Activated CD8-positive, alpha-beta T cell treated with anti-CD3 and anti-CD28 coated beads for 36 hours (primary cell): ENCODE measurements around the gene DNAAF8. TPM values are rescaled to one million over a fixed set of nuclear protein-coding genes. Genes with fewer than 3 reads are reported as not detected.

ENCODE experiments used
- ATAC-seq: fragments of 200-7000 bp; cut with Tn5 transposase; one replicate; pipeline ENCODE4 v1.10.0; 2021; ENCODE audit warnings: mild to moderate bottlenecking, moderate library complexity
- CTCF ChIA-PET: fragments of 350-600 bp; sonication (Branson Sonifier 250); formaldehyde crosslinking; loops from one replicate; lab custom pipeline; 2021; ENCODE audit warnings: antibody characterized with exemption; lab: Charles Lee
- POLR2A ChIA-PET: fragments of 350-600 bp; sonication (Branson Sonifier 250); formaldehyde crosslinking; loops from one replicate; lab custom pipeline; 2021; ENCODE audit warnings: antibody characterized with exemption; lab: Charles Lee
- DNase-seq: peaks from one replicate; pipeline ENCODE4 v3.0.0-alpha.2; 2020
- H3K27ac Mint-ChIP-seq: one replicate; pipeline ENCODE4 v1.8.0; 2021; ENCODE audit warnings: mild to moderate bottlenecking, mixed read lengths
- H3K27me3 Mint-ChIP-seq: one replicate; pipeline ENCODE4 v1.8.0; 2021; ENCODE audit warnings: mixed read lengths
- H3K36me3 Mint-ChIP-seq: one replicate; pipeline ENCODE4 v1.8.0; 2021; ENCODE audit warnings: low read depth, mixed read lengths
- H3K4me1 Mint-ChIP-seq: one replicate; pipeline ENCODE4 v1.8.0; 2021; ENCODE audit warnings: low read depth, mixed read lengths
- H3K4me3 Mint-ChIP-seq: one replicate; pipeline ENCODE4 v1.8.0; 2021; ENCODE audit warnings: mild to moderate bottlenecking, moderate library complexity, mixed read lengths
- H3K9me3 Mint-ChIP-seq: one replicate; pipeline ENCODE4 v1.8.0; 2021; ENCODE audit warnings: mixed read lengths
- intact Hi-C: fragments of 100-400 bp; cut with micrococcal nuclease; formaldehyde crosslinking; loops from one replicate; pipeline ENCODE4 v1.10.0; 2022
- total RNA-seq, 2 experiments: library from RNA; stranded (reverse); gene quantifications; one replicate each; pipeline ENCODE4 v1.2.3, GENCODE V29; 2021
- TF ChIP-seq, protein P1 (sequence below): fragments of 200-600 bp; IDR thresholded peaks from one replicate; pipeline ENCODE4 v1.8.0; 2022; ENCODE audit warnings: antibody characterized with exemption, mild to moderate bottlenecking

Gene DNAAF8
- under 1 TPM; 0.18 to 0.38 TPM for total RNA-seq

DNA sequence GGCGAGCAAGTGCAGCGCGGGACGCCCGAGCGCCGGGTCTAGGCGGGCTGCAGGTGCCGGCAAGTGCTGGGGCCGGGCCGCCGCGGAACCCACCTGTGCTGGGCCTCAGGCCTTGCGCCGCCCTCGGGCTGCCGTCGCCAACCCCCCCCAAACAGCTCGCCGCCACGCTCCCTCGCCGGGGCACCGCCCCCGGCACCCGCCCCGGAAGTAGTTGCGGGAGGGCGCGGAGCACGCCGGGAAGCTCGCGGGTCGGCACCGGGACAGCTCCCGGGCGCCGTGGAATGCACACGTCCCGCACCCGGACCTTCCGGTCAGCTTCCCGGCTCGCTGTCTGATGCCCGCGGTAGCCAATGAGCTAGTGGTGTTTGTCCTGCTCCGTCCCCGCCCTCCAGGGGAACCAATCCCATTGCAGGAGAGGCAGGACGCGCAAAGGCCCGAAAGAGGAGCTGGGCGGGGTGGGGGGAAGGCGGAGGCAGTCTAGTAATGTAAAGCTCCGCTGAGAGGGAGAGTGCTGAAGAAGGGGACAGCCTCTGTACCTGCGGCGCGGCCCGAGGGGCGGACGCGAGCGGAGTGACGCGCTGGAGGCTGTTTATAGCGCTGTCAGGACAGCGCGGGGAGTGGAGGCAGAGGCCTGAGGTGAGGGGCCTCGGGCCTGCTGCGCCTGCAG is at the start of gene DNAAF8, which contains the start of gene ANKS3:
Gene DNAAF8, plus strand, starts transcription at position 475 of the 667 bp plus-strand sequence. CDS start 1,978 bp downstream, outside the sequence.
Gene ANKS3, minus strand, starts transcription at position 209 of the 667 bp plus-strand sequence. CDS start 4,122 bp downstream, outside the sequence.
- TF ChIP-seq, protein P1, sequence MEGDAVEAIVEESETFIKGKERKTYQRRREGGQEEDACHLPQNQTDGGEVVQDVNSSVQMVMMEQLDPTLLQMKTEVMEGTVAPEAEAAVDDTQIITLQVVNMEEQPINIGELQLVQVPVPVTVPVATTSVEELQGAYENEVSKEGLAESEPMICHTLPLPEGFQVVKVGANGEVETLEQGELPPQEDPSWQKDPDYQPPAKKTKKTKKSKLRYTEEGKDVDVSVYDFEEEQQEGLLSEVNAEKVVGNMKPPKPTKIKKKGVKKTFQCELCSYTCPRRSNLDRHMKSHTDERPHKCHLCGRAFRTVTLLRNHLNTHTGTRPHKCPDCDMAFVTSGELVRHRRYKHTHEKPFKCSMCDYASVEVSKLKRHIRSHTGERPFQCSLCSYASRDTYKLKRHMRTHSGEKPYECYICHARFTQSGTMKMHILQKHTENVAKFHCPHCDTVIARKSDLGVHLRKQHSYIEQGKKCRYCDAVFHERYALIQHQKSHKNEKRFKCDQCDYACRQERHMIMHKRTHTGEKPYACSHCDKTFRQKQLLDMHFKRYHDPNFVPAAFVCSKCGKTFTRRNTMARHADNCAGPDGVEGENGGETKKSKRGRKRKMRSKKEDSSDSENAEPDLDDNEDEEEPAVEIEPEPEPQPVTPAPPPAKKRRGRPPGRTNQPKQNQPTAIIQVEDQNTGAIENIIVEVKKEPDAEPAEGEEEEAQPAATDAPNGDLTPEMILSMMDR = no peak
- Mint-ChIP-seq H3K27me3 (no peaks in the 10 kb centered on the region), H3K9me3 (no peaks in the 10 kb centered on the region), H3K4me3 (peak within 1 kb of the TSS; percentile 88), H3K4me1 (peaks cover 16% of the 10 kb centered on the region), H3K36me3 (peaks cover 5% of the 10 kb centered on the region), H3K27ac (peak within 1 kb of the TSS; percentile 75)
- ChIA-PET POLR2A (interaction anchor here (0.7 to 1.9 kb wide), 9 partner anchors 9 to 41 kb away, joined by 3 to 10 read pairs (median 4); partner anchors contain the start of genes NUDT16L1 and ZNF500), CTCF (interaction anchor here (0.8 to 2.1 kb wide), 8 partner anchors 26 to 222 kb away, joined by 3 to 12 read pairs (median 5); partner anchors contain the start of gene MGRN1)
- peak; percentile 81 for ATAC-seq
- peak; percentile 86 for DNase-seq
- intact Hi-C loops = no loop called here

- ChIA-PET POLR2A (interaction anchor here (1.6 kb wide), 1 partner anchor 9 kb away, joined by 4 read pairs; the partner anchor contains the start of gene NUDT16L1), CTCF (no interaction called here)
- Mint-ChIP-seq H3K36me3 (peaks cover 12% of the 10 kb centered on the region), H3K4me1 (peaks cover 7% of the 10 kb centered on the region), H3K9me3 (no peaks in the 10 kb centered on the region), H3K4me3 (no peak overlapping the region), H3K27ac (no peak overlapping the region), H3K27me3 (no peaks in the 10 kb centered on the region)
- no peak for ATAC-seq
- no peak for DNase-seq
- TF ChIP-seq, protein P1 = no peak
- intact Hi-C loops = no loop called here
These were observed 49.6 kb upstream of the DNAAF8 start for GRCh38 chr16:4684763-4685162.

- H3K4me1 Mint-ChIP-seq = peaks cover 7% of the 10 kb centered on the region
- H3K27ac Mint-ChIP-seq = no peak overlapping the region
- H3K9me3 Mint-ChIP-seq = no peaks in the 10 kb centered on the region
- CTCF ChIA-PET = no interaction called here
- POLR2A ChIA-PET = interaction anchor here (1.6 kb wide), 1 partner anchor 8 kb away, joined by 4 read pairs; the partner anchor contains the start of gene NUDT16L1
- TF ChIP-seq, protein P1 = no peak
- no peak overlapping the region for H3K4me3 Mint-ChIP-seq
- peaks cover 11% of the 10 kb centered on the region for H3K36me3 Mint-ChIP-seq
- ATAC-seq = no peak
- no peak for DNase-seq
- H3K27me3 Mint-ChIP-seq = no peaks in the 10 kb centered on the region
- intact Hi-C loops = no loop called here
These were observed 49.0 kb upstream of the DNAAF8 start for GRCh38 chr16:4685292-4685691.

DNA sequence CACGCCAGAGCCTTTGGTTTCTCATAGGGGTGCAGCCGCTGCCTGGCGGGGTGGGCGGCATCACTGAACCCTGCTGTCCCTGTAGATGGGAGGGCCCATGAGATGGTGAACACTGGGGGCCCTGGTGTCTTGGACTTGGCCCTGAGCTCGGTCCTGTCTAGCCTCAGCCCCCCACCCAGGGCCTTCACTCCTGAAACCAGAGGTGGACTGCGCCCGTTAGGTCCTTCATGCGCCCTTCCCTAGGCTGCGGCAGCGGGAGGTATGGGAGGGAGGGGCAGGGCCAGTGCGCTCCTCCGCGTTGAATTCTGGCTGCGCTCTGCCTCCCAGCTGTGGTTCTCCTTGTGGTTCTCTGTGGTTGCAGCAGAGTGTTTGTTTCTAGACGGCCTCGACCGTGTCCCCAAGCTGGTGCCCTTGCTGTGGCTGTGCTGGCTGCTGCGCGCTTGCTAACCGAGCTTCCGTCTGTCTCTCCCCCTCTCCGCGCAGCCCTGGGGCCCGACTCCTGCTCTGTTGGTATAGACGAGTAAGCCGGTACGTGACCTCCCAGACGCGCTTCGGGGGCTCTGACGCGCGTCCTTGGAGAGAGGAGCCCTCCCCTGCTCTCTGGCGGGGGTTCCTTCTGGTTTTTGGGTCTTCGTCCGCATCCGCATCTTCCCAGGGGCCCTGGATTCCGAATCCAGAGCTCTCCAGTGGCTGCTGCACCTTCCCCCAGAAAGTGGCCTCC is 48.4 kb upstream of the DNAAF8 start:
- ChIA-PET POLR2A (interaction anchor here (1.6 kb wide), 1 partner anchor 8 kb away, joined by 4 read pairs; the partner anchor contains the start of gene NUDT16L1), CTCF (interaction anchor here (0.8 kb wide), 1 partner anchor 10 kb away, joined by 3 read pairs; no protein-coding TSS in a partner anchor)
- Mint-ChIP-seq H3K4me1 (peaks cover 6% of the 10 kb centered on the region), H3K27ac (no peak overlapping the region), H3K9me3 (no peaks in the 10 kb centered on the region), H3K27me3 (no peaks in the 10 kb centered on the region), H3K36me3 (peaks cover 8% of the 10 kb centered on the region), H3K4me3 (no peak overlapping the region)
- ATAC-seq = no peak
- TF ChIP-seq, protein P1 = no peak
- intact Hi-C loops = no loop called here
- no peak for DNase-seq
